GM23248 (cell line): ENCODE measurements around the gene TLNRD1. TPM values are rescaled to one million over a fixed set of nuclear protein-coding genes. Genes with fewer than 3 reads are reported as not detected.

Experiments used
- DNase-seq: peaks from one replicate; pipeline ENCODE4 v3.0.0-alpha.2; 2015
- H2AFZ ChIP-seq: fragments of 200-600 bp; sonication (generic); 2 replicates; pipeline ENCODE4 v1.6.1; 2016; ENCODE audit warnings: antibody characterized with exemption
- H3F3A ChIP-seq: fragments of 200-600 bp; sonication (generic); 2 replicates; pipeline ENCODE4 v1.6.1; 2016; ENCODE audit warnings: mild to moderate bottlenecking, antibody characterized with exemption, mixed run types; ENCODE audit not compliant: insufficient read depth
- H3K27ac ChIP-seq: fragments of 200-600 bp; sonication (generic); 2 replicates; pipeline ENCODE4 v1.5.1; 2016; ENCODE audit warnings: mild to moderate bottlenecking
- H3K27me3 ChIP-seq: fragments of 200-600 bp; sonication (generic); replicated peaks from 2 replicates; pipeline ENCODE4 v1.6.1; 2016; ENCODE audit warnings: mild to moderate bottlenecking; ENCODE audit not compliant: insufficient read depth
- H3K36me3 ChIP-seq: fragments of 200-600 bp; sonication (generic); 2 replicates; pipeline ENCODE4 v1.6.1; 2016; ENCODE audit warnings: low read depth, mild to moderate bottlenecking
- H3K4me1 ChIP-seq: fragments of 200-600 bp; sonication (generic); 2 replicates; pipeline ENCODE4 v1.6.1; 2016; ENCODE audit warnings: mild to moderate bottlenecking; ENCODE audit not compliant: insufficient read depth
- H3K4me2 ChIP-seq: fragments of 200-600 bp; sonication (generic); one replicate; pipeline ENCODE4 v1.6.1; 2016; ENCODE audit warnings: mild to moderate bottlenecking; ENCODE audit not compliant: unreplicated experiment
- H3K4me3 ChIP-seq: fragments of 200-600 bp; sonication (generic); 2 replicates; pipeline ENCODE4 v1.5.1; 2016; ENCODE audit warnings: mild to moderate bottlenecking
- H3K79me2 ChIP-seq: fragments of 200-600 bp; sonication (generic); 2 replicates; pipeline ENCODE4 v1.6.1; 2016; ENCODE audit warnings: mild to moderate bottlenecking; ENCODE audit not compliant: insufficient read depth
- H3K9ac ChIP-seq: fragments of 200-600 bp; sonication (generic); 2 replicates; pipeline ENCODE4 v1.6.1; 2016; ENCODE audit warnings: mild to moderate bottlenecking
- H3K9me2 ChIP-seq: fragments of 200-600 bp; sonication (generic); 2 replicates; pipeline ENCODE4 v1.6.1; 2016; ENCODE audit warnings: mixed run types, mild to moderate bottlenecking, moderate library complexity; ENCODE audit not compliant: insufficient read depth
- H3K9me3 ChIP-seq: fragments of 200-600 bp; sonication (generic); one replicate; pipeline ENCODE4 v1.6.1; 2017; ENCODE audit warnings: low read depth
- H4K20me1 ChIP-seq: fragments of 200-600 bp; sonication (generic); 2 replicates; pipeline ENCODE4 v1.6.0; 2016; ENCODE audit not compliant: insufficient read depth
- EZH2 ChIP-seq: fragments of 200-600 bp; sonication (generic); IDR thresholded peaks from 2 replicates; pipeline ENCODE4 v1.6.1; 2018; ENCODE audit warnings: antibody characterized with exemption, mild to moderate bottlenecking; ENCODE audit not compliant: insufficient read depth, poor library complexity, severe bottlenecking
- EZH2phosphoT487 ChIP-seq: fragments of 200-600 bp; sonication (generic); IDR thresholded peaks from 2 replicates; pipeline ENCODE4 v1.6.1; 2018; ENCODE audit warnings: antibody characterized with exemption, moderate library complexity, mild to moderate bottlenecking, low read depth; ENCODE audit not compliant: insufficient read depth
- WGBS, 2 experiments: methylation state at CpG; one replicate each; pipeline ENCODE4 v1.1.6; 2015 to 2017; ENCODE audit warnings: low lambda C conversion rate in 2 of 2, low coverage in 1 of 2; ENCODE audit errors: missing lambda C conversion rate in 2 of 2; 5-methylcytosine and 5-hydroxymethylcytosine counted together
- in situ Hi-C: fragments of 300-500 bp; cut with MboI; formaldehyde crosslinking; loops from 2 replicates; pipeline ENCODE4 v1.15.0; 2020
- polyA plus RNA-seq: library from polyadenylated mRNA; unstranded; fragments of >200 nt; fragmentation: Nextera tagmentation; extraction: Ambion mirVana; gene quantifications from 2 replicates; pipeline ENCODE4 v1.2.1, GENCODE V29; 2016
- total RNA-seq: library from RNA; depleted of rRNA; stranded (reverse); fragments of >200 nt; shearing (Covaris generic); gene quantifications from 2 replicates; pipeline ENCODE4 v1.2.3, GENCODE V29; 2014

The TLNRD1 gene
- total and polyA plus RNA-seq, 2 experiments from 2014 or later = 2.9 to 11.5 TPM

DNA sequence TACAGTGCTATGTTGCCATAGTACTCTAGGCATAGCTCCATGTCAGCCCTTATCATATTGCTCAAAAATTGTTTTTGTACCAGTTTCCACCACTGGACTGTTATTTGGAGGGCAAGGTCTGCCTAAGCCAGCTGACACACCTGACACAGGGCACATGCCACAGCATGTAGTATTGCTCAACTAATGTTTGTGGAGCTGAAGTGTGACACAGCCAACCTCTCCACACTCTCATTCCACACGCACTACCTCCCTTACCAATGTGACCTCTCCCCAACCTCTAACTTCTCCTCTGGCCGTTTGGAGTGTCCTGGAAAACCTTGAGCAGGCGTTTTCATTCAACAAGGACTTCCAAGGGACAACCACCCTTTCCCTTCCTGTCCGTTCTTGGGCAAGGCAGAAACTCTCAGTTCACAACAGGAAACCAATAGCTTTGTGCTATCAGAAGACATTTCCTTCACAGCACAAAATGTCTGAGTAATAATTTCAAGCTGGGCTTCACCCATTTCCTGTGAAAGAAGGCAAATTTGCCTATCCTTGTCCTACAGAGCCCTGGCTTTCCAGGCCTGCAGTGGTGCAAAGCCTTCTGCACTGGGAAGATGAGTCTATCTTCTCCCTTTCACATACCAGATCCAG lies 38.4 kb downstream of the TLNRD1 start:
- Histone ChIP-seq H3K4me1 (no peaks in the 10 kb centered on the region), H3K36me3 (no peaks in the 10 kb centered on the region), H2AFZ (no peak overlapping the region), H3K4me3 (no peak overlapping the region), H3F3A (no peaks in the 10 kb centered on the region), H3K9me2 (no peaks in the 10 kb centered on the region), H3K27me3 (no peaks in the 10 kb centered on the region), H3K9me3 (no peaks in the 10 kb centered on the region), H3K4me2 (no peak overlapping the region), H3K27ac (no peak overlapping the region), H4K20me1 (no peaks in the 10 kb centered on the region), H3K9ac (no peak overlapping the region), H3K79me2 (no peaks in the 10 kb centered on the region)
- no peak for DNase-seq
- in situ Hi-C loops = no loop called here
- TF ChIP-seq EZH2 = no peak
- TF ChIP-seq EZH2phosphoT487 = no peak
- WGBS, 2 experiments = 74 to 79% methylated on average over 4 of the region's 4 CpGs

DNA sequence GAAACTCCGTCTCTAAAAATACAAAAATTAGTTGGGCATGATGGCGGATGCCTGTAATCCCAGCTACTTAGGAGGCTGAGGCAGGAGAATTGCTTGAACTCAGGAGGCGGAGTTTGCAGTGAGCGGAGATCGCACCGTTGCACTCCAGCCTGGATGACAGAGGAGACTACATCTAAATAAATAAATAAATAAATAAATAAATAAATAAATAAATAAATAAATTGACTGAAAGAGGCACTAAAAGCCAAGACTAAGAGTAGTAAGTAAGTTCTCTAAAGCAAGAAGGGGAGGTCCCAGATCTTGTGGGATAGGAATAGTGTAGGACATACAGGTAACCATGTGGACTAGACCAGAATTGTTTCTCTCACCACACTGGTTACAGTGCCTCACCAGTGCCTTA lies 40.0 kb downstream of the TLNRD1 start:
- in situ Hi-C loops = no loop called here
- H2AFZ ChIP-seq = no peak overlapping the region
- no peaks in the 10 kb centered on the region for H3K9me3 ChIP-seq
- no peaks in the 10 kb centered on the region for H3K79me2 ChIP-seq
- H3K27ac ChIP-seq = no peak overlapping the region
- H3K27me3 ChIP-seq = no peaks in the 10 kb centered on the region
- no peaks in the 10 kb centered on the region for H3F3A ChIP-seq
- TF ChIP-seq EZH2 (no peak), EZH2phosphoT487 (no peak)
- no peak overlapping the region for H3K4me3 ChIP-seq
- no peak overlapping the region for H3K4me2 ChIP-seq
- H3K9me2 ChIP-seq = no peaks in the 10 kb centered on the region
- no peak for DNase-seq
- H3K4me1 ChIP-seq = no peaks in the 10 kb centered on the region
- no peaks in the 10 kb centered on the region for H3K36me3 ChIP-seq
- no peaks in the 10 kb centered on the region for H4K20me1 ChIP-seq
- 80 to 85% methylated on average over 6 of the region's 6 CpGs for WGBS, 2 experiments
- no peak overlapping the region for H3K9ac ChIP-seq

DNA sequence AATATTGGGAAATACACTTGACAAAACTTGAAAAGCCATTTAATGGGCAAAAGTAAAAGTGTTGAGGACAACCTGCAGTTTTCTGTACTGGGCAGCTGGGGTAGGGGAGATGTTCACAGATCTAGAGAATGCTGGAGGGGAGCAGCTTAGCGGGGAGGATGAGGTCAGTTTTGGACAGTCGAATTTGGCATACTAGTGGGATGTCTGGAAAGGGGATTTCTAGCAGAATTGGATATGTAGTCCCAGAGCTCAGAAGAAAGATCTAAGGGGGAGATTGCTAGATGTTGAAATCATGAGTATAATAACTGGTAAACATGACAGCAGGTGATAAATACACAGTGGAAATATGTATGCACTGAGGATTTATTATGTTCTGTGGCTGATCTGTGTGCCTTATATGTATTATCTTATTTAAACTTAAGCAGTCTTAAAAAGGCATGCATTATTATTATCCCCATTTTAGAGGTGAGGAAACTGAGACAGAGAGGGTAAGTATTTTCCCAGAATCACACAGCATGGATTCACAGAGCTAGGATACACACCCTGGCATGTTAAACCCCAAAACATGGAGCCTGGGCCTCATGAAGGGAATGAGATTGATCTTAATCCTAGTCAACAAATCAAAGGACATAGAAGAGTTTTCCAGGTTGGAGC lies 42.7 kb downstream of the TLNRD1 start:
- WGBS, 2 experiments = 65 to 69% methylated on average over 2 of the region's 2 CpGs
- Histone ChIP-seq H3K27ac (no peak overlapping the region), H2AFZ (no peak overlapping the region), H3K4me1 (no peaks in the 10 kb centered on the region), H3K36me3 (no peaks in the 10 kb centered on the region), H3K4me2 (no peak overlapping the region), H3K79me2 (no peaks in the 10 kb centered on the region), H3F3A (no peaks in the 10 kb centered on the region), H3K4me3 (no peak overlapping the region), H4K20me1 (no peaks in the 10 kb centered on the region), H3K27me3 (no peaks in the 10 kb centered on the region), H3K9me2 (no peaks in the 10 kb centered on the region), H3K9ac (no peak overlapping the region), H3K9me3 (no peaks in the 10 kb centered on the region)
- in situ Hi-C loops = no loop called here
- TF ChIP-seq EZH2phosphoT487 (no peak), EZH2 (no peak)
- no peak for DNase-seq

- Histone ChIP-seq H3K27ac (no peak overlapping the region), H3F3A (no peaks in the 10 kb centered on the region), H3K4me1 (no peaks in the 10 kb centered on the region), H3K79me2 (no peaks in the 10 kb centered on the region), H3K9ac (no peak overlapping the region), H3K4me3 (no peak overlapping the region), H3K9me2 (no peaks in the 10 kb centered on the region), H3K9me3 (no peaks in the 10 kb centered on the region), H3K27me3 (no peaks in the 10 kb centered on the region), H4K20me1 (no peaks in the 10 kb centered on the region), H3K36me3 (no peaks in the 10 kb centered on the region), H3K4me2 (no peak overlapping the region), H2AFZ (no peak overlapping the region)
- TF ChIP-seq EZH2 (no peak), EZH2phosphoT487 (no peak)
- DNase-seq = no peak
- in situ Hi-C loops = no loop called here
- WGBS, 2 experiments = 69 to 71% methylated on average over 6 of the region's 6 CpGs
Measured at GRCh38 chr15:81043935-81044575, 43.3 kb downstream of the TLNRD1 start.
